ENCODE data around the gene CCT3. TPM values are rescaled to one million over a fixed set of nuclear protein-coding genes. Genes with fewer than 3 reads are reported as not detected.
A peak's percentile ranks its signal among the peaks of the same experiment; 100 is the strongest.

CCT3 gene
- total and polyA plus RNA-seq, 4 donors: 74.5 to 144 (median 119) TPM

DNA sequence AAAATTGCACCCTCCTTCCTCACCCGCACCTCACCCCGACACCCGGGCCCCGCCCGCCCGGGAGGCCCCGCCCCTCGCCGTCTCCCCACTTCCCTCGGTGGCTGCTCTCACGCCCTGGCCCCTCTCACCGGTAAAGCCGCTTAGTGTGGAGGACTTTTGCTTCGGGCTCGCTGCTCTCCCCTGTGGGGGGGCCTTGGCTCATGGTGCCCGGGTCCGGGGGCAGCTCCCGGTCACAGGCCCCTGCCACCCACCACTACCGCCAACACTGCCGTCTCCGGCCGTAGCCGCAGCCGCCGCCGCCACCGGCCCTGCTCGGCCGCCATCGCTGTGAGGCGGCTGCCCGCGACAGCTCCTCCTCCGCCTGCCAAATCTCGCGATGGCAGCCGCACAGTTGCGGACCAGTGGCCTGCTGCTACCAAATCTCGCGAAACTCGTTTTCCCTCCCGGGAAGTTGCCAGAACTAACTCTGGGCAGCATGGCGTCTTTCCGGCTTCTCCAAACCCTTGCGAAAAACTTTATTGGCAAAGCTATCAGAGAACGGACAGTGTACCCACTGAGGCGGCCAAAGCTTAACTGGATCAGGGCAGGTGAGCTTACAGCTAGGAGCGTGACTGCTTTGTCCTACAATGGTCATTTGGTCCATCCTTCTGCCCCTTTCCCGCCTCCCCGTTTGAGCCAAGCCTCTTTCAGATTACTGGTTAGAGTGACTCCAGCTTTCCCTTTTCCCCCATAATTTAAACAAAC is 55.4 kb downstream of the CCT3 start, which contains the start of gene SMG5:
SMG5 (minus strand) TSS at position 347 of the 744 bp plus-strand sequence; CDS start at position 202, 145 bp downstream.
- peak; percentile 90 for DNase-seq (ENCODE audit: low spot score)
- under 1% methylated on average over 50 of the region's 50 CpGs for WGBS

More for the DNA sequence above, 55.4 kb downstream of the CCT3 start, which contains the start of gene SMG5:
- Histone ChIP-seq H3K36me3 (ENCODE audit: control insufficient read depth in 4 of 4, insufficient read depth in 3 of 4, low read depth in 1 of 4, low read length in 3 of 4) (peaks cover 4 to 15% (median 11%) of the 10 kb centered on the region in 4 donors), H3K27ac (ENCODE audit: low read depth in 1 of 2, low read length in 2 of 2) (peak within 1 kb of the TSS; percentile 95 to 98), H3K4me1 (ENCODE audit: control insufficient read depth in 4 of 4, insufficient read depth in 4 of 4, low read length in 3 of 4) (peaks cover 7 to 52% (median 34%) of the 10 kb centered on the region in 4 donors), H3K4me3 (ENCODE audit: low read depth in 1 of 3, low read length in 3 of 3) (peak within 1 kb of the TSS; percentile 82 to 99 (median 96)), H3K9ac (ENCODE audit: low read depth in 1 of 2, low read length in 2 of 2) (peak within 1 kb of the TSS; percentile 80 to 98), H3K9me3 (ENCODE audit: control insufficient read depth in 4 of 4, low read length in 3 of 4) (no peaks in the 10 kb centered on the region), H3K27me3 (ENCODE audit: control insufficient read depth in 4 of 4, insufficient read depth in 4 of 4, low read length in 3 of 4) (no peaks in the 10 kb centered on the region)
- TF ChIP-seq GABPA (IDR thresholded peaks at IDR 0.05 in 1 of 2, conservative IDR thresholded peaks at IDR 0.05 in 1 of 2) (peak; percentile 70 to 91), EGR1 (IDR thresholded peaks at IDR 0.05; ENCODE audit: low read depth in 2 of 2) (peak in 1 of 2 donors; percentile 31), HNF4A (conservative IDR thresholded peaks at IDR 0.05) (peak; percentile 60 to 75), FOXA1 (IDR thresholded peaks at IDR 0.05) (peak; percentile 65), HNF4G (IDR thresholded peaks at IDR 0.05) (peak; percentile 32), RAD21 (IDR thresholded peaks at IDR 0.05) (peak; percentile 20 to 36), TAF1 (conservative IDR thresholded peaks at IDR 0.05) (peak; percentile 36), YY1 (IDR thresholded peaks at IDR 0.05) (peak; percentile 99), RXRA (IDR thresholded peaks at IDR 0.05) (peak; percentile 58 to 74), JUND (IDR thresholded peaks at IDR 0.05) (peak; percentile 30 to 70), SP1 (IDR thresholded peaks at IDR 0.05) (peak; percentile 81), FOXA2 (IDR thresholded peaks at IDR 0.05) (no peak), NR2F2 (IDR thresholded peaks at IDR 0.05) (no peak)
- TF ChIP-seq, protein P1, sequence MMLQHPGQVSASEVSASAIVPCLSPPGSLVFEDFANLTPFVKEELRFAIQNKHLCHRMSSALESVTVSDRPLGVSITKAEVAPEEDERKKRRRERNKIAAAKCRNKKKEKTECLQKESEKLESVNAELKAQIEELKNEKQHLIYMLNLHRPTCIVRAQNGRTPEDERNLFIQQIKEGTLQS (IDR thresholded peaks at IDR 0.05): peak; percentile 47
- TF ChIP-seq, protein P2, sequence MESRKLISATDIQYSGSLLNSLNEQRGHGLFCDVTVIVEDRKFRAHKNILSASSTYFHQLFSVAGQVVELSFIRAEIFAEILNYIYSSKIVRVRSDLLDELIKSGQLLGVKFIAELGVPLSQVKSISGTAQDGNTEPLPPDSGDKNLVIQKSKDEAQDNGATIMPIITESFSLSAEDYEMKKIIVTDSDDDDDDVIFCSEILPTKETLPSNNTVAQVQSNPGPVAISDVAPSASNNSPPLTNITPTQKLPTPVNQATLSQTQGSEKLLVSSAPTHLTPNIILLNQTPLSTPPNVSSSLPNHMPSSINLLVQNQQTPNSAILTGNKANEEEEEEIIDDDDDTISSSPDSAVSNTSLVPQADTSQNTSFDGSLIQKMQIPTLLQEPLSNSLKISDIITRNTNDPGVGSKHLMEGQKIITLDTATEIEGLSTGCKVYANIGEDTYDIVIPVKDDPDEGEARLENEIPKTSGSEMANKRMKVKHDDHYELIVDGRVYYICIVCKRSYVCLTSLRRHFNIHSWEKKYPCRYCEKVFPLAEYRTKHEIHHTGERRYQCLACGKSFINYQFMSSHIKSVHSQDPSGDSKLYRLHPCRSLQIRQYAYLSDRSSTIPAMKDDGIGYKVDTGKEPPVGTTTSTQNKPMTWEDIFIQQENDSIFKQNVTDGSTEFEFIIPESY (IDR thresholded peaks at IDR 0.05): peak; percentile 99
- TF ChIP-seq, protein P3, sequence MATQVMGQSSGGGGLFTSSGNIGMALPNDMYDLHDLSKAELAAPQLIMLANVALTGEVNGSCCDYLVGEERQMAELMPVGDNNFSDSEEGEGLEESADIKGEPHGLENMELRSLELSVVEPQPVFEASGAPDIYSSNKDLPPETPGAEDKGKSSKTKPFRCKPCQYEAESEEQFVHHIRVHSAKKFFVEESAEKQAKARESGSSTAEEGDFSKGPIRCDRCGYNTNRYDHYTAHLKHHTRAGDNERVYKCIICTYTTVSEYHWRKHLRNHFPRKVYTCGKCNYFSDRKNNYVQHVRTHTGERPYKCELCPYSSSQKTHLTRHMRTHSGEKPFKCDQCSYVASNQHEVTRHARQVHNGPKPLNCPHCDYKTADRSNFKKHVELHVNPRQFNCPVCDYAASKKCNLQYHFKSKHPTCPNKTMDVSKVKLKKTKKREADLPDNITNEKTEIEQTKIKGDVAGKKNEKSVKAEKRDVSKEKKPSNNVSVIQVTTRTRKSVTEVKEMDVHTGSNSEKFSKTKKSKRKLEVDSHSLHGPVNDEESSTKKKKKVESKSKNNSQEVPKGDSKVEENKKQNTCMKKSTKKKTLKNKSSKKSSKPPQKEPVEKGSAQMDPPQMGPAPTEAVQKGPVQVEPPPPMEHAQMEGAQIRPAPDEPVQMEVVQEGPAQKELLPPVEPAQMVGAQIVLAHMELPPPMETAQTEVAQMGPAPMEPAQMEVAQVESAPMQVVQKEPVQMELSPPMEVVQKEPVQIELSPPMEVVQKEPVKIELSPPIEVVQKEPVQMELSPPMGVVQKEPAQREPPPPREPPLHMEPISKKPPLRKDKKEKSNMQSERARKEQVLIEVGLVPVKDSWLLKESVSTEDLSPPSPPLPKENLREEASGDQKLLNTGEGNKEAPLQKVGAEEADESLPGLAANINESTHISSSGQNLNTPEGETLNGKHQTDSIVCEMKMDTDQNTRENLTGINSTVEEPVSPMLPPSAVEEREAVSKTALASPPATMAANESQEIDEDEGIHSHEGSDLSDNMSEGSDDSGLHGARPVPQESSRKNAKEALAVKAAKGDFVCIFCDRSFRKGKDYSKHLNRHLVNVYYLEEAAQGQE (IDR thresholded peaks at IDR 0.05): peak; percentile 57
- TF ChIP-seq, protein P4, sequence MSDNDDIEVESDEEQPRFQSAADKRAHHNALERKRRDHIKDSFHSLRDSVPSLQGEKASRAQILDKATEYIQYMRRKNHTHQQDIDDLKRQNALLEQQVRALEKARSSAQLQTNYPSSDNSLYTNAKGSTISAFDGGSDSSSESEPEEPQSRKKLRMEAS (IDR thresholded peaks at IDR 0.05): peak; percentile 79
- TF ChIP-seq, protein P5, sequence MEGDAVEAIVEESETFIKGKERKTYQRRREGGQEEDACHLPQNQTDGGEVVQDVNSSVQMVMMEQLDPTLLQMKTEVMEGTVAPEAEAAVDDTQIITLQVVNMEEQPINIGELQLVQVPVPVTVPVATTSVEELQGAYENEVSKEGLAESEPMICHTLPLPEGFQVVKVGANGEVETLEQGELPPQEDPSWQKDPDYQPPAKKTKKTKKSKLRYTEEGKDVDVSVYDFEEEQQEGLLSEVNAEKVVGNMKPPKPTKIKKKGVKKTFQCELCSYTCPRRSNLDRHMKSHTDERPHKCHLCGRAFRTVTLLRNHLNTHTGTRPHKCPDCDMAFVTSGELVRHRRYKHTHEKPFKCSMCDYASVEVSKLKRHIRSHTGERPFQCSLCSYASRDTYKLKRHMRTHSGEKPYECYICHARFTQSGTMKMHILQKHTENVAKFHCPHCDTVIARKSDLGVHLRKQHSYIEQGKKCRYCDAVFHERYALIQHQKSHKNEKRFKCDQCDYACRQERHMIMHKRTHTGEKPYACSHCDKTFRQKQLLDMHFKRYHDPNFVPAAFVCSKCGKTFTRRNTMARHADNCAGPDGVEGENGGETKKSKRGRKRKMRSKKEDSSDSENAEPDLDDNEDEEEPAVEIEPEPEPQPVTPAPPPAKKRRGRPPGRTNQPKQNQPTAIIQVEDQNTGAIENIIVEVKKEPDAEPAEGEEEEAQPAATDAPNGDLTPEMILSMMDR (IDR thresholded peaks at IDR 0.05; ENCODE audit: low read depth, low read length, missing input control): no peak

All from liver (tissue), 9 donors.